Measurements from ENCODE around the gene ECEL1.

Gene ECEL1

DNA sequence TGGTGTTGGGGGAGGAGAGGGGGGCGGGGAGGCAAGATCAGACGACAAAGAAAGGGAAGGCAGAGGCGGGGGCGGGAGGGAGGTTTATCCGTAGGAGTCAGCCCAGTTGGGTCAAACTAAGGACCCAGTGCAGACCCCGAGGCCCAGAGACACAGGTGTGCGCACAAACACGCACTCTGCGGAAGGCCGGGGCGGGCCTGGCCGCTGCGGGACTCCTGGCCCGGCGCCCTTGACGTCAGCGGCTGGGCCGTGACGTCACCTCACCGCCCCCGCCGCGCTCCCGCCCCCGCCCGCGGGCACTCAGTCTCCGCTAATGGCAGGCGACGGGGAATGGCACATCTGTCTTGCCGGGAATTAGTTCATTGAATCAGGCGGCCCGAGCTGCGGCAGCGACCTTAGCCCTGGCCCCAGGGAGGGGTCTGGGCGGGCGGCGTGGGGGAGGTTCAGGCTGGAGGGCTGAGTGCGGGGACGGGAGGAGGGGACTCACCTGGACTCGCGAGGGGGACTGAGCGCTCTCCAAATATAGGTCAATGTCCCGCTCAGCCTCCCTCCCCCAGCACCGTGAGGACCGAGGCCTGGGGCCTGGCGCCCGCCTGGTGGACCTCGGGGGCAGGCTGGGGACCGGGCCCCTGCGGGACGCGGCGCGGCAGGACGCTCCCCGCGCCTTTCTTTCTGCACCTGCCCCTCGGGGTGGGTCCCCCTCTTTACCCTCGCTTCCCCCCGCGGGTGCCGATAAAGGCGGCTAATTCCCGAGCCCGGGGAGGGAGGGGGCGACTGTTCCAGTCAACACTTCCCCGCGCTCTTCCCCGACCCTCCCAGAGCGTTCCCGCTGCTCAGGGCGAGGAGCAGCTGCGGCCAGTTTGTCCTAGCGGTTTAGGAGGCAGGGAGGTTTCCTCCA, 15.5 kb upstream of the ECEL1 start:
- no peak overlapping the region for H3K4me3 ChIP-seq (ENCODE audit: low read depth, low read length)
- TF ChIP-seq, protein P1, sequence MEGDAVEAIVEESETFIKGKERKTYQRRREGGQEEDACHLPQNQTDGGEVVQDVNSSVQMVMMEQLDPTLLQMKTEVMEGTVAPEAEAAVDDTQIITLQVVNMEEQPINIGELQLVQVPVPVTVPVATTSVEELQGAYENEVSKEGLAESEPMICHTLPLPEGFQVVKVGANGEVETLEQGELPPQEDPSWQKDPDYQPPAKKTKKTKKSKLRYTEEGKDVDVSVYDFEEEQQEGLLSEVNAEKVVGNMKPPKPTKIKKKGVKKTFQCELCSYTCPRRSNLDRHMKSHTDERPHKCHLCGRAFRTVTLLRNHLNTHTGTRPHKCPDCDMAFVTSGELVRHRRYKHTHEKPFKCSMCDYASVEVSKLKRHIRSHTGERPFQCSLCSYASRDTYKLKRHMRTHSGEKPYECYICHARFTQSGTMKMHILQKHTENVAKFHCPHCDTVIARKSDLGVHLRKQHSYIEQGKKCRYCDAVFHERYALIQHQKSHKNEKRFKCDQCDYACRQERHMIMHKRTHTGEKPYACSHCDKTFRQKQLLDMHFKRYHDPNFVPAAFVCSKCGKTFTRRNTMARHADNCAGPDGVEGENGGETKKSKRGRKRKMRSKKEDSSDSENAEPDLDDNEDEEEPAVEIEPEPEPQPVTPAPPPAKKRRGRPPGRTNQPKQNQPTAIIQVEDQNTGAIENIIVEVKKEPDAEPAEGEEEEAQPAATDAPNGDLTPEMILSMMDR (IDR thresholded peaks at IDR 0.05; ENCODE audit: low read depth, low read length), result no peak

DNA sequence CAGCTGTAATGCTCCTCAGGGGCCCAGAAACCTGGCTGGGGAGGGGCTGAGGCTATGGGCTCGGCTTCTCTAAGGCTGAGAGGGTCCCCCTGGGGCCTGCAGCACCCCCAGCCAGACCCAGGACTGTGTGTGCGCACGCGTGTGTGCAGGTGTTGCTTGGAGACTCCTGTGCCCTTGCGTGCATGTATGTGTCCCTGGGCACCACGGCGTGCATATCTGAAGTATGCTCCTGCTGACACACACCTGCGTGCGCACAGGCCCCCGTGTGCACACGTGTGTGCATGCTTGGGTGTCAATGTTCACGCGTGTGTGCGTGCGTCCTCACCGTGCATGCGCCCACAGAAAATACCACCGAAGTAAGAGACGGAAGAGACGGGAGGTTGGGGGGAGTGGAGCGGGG, 14.9 kb upstream of the ECEL1 start:
- no peak overlapping the region for H3K4me3 ChIP-seq (ENCODE audit: low read depth, low read length)
- TF ChIP-seq, protein P1 (IDR thresholded peaks at IDR 0.05; ENCODE audit: low read depth, low read length), result no peak

DNA sequence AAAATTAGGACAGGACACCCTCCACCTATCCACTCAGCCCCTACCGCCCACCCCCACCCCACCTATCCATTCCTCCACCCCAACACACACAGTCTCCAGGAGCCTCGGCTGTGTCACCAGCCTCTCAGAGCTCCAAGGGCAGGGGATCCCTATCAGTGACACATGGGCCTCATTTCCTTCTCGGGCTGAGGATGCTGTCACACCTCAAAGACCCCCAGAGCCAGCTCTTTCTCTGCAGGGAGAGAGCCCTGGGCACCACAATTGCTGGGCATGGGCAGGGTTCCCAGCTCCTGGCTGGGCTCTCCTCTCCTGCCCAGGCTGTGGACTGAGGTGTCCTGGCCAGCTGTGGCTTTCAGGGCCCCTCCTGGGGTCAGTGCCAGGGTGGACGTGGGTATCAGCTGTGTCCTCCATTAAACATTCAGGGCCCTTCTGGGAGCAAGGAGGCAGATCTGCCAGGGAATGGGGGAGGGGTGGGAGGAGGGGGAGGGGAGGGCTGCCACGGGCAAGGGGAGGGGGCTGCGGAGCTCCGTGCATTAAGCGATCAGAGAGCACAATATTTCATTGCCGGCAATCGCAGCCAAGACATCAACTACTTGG, 14.3 kb upstream of the ECEL1 start:
- no peak overlapping the region for H3K4me3 ChIP-seq (ENCODE audit: low read depth, low read length)
- TF ChIP-seq, protein P1 (IDR thresholded peaks at IDR 0.05; ENCODE audit: low read depth, low read length), result no peak

DNA sequence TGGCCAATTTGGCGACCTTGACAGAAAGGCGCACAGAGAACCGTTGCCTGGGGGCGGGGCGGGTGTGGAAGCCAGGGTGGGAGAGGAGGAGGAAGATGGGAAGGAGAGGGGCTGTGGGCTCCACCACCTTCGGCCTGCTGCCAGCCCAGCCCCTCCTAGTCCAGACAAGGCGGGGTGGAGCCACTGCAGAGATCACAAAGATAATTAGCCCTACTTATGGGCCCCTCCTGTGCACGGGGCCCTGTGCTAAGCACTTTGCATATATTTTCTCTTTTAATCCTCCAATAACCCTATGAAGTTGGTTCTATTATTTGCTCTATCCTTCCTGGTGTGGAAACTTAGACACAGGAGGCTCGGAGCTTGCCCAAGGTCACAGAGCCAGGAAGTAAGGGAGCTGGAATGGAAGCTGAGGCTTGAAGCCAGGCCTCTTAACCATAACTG, 13.7 kb upstream of the ECEL1 start:
- H3K4me3 ChIP-seq (ENCODE audit: low read depth, low read length), result no peak overlapping the region
- TF ChIP-seq, protein P1 (IDR thresholded peaks at IDR 0.05; ENCODE audit: low read depth, low read length), result no peak

DNA sequence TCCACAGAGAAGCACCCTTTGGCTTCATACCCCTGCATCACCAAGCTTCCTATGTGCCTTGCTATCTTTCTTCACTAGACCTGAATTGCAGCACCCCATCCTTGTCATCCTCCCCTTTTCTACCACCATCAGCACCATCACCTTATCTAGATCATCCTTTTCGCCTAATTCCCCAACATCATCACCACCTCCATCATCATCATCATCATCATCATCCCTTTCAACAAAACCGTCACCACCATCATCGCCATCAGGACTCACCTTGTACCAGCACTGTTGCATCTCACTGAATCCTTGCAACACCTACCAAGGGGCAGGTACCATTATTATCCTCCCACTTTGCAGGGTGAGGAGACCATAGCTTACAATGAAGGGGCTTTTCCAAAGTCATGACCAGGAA, 10.8 kb upstream of the ECEL1 start:
- TF ChIP-seq, protein P1 (IDR thresholded peaks at IDR 0.05; ENCODE audit: low read depth, low read length), result no peak
- H3K4me3 ChIP-seq (ENCODE audit: low read depth, low read length), result no peak overlapping the region

DNA sequence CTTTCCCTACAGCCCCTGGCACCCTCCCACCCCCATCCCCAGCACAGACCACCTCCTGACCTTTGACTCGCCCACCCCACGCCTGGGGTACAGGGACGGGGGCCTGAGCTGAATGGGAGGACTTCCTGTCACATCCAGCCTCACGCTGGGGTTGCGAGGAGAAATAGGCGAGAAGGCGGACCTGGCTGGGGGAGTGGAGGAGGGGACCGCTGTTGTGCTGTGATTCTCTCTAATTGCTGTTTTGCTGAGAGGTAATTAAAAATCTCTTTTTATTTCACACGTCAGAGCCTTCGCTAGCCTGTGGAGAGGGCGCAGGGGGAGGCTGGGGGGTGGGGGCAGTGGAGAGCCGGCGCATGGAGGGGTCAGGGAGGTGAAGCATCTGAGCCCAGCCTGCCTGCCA, 9.7 kb upstream of the ECEL1 start:
- TF ChIP-seq, protein P1 (IDR thresholded peaks at IDR 0.05; ENCODE audit: low read depth, low read length), result no peak
- no peak overlapping the region for H3K4me3 ChIP-seq (ENCODE audit: low read depth, low read length)
